IMR-90 (cell line): ENCODE data around the gene PRUNE2. TPM values are rescaled to one million over a fixed set of nuclear protein-coding genes. Genes with fewer than 3 reads are reported as not detected.

Source experiments
- ATAC-seq: fragments of 200-7000 bp; cut with Tn5 transposase; 2 replicates; pipeline ENCODE4 v1.9.1; 2020; ENCODE audit warnings: low read depth, mild to moderate bottlenecking, moderate library complexity
- BruUV-seq: library from RNA; stranded (reverse); fragments of 400-500 nt; replicated peaks from 2 replicates; lab custom pipeline; 2021; lab: Mats Ljungman, UMichigan
- CTCF ChIA-PET: fragments of 300-600 bp; formaldehyde crosslinking; extraction: SDS; loops from one replicate; lab custom pipeline; 2021; ENCODE audit warnings: antibody characterized with exemption; lab: Yijun Ruan, JAX
- POLR2A ChIA-PET: fragments of 300-600 bp; sonication (Branson Sonifier 250); formaldehyde crosslinking; loops from one replicate; lab custom pipeline; 2022; ENCODE audit warnings: antibody characterized with exemption; ENCODE audit not compliant: unreplicated experiment; lab: Charles Lee
- DNase-seq: peaks from one replicate; pipeline ENCODE4 v3.0.0; 2013
- H2AFZ ChIP-seq: replicated peaks from 2 replicates; pipeline ENCODE3; 2013; ENCODE audit warnings: low read length, mild to moderate bottlenecking; ENCODE audit not compliant: poor library complexity
- H2AK5ac ChIP-seq: 2 replicates; pipeline ENCODE4 v1.6.1; 2013; ENCODE audit warnings: low read depth, low read length, inconsistent platforms
- H2AK9ac ChIP-seq: replicated peaks from 2 replicates; pipeline ENCODE3; 2013; ENCODE audit warnings: mild to moderate bottlenecking, low read depth, low read length, moderate library complexity; ENCODE audit not compliant: poor library complexity
- H2BK120ac ChIP-seq: 2 replicates; pipeline ENCODE4 v1.6.1; 2013; ENCODE audit warnings: low read depth, low read length, inconsistent platforms
- H2BK15ac ChIP-seq: 3 replicates; pipeline ENCODE4 v1.6.1; 2013; ENCODE audit warnings: low read depth, low read length, inconsistent platforms
- H2BK20ac ChIP-seq: 2 replicates; pipeline ENCODE4 v1.6.1; 2013; ENCODE audit warnings: low read depth, mild to moderate bottlenecking, inconsistent platforms, low read length, moderate library complexity
- H2BK5ac ChIP-seq: 2 replicates; pipeline ENCODE4 v1.6.1; 2013; ENCODE audit warnings: mild to moderate bottlenecking, low read depth, low read length, inconsistent platforms; ENCODE audit not compliant: poor library complexity, severe bottlenecking
- H3K14ac ChIP-seq: replicated peaks from 2 replicates; pipeline ENCODE4 v1.6.1; 2013; ENCODE audit warnings: low read depth, low read length, inconsistent platforms
- H3K18ac ChIP-seq: 2 replicates; pipeline ENCODE4 v1.6.1; 2013; ENCODE audit warnings: low read depth, low read length, control low read depth
- H3K23ac ChIP-seq: 2 replicates; pipeline ENCODE4 v1.6.1; 2013; ENCODE audit warnings: low read depth, low read length, inconsistent platforms
- H3K27ac ChIP-seq: 2 replicates; pipeline ENCODE4 v1.5.1; 2013; ENCODE audit warnings: mild to moderate bottlenecking, control low read depth, low read length; ENCODE audit not compliant: insufficient read depth
- H3K27me3 ChIP-seq: 2 replicates; pipeline ENCODE4 v1.6.1; 2013; ENCODE audit warnings: low read length; ENCODE audit not compliant: control insufficient read depth, insufficient read depth
- H3K36me3 ChIP-seq: 2 replicates; pipeline ENCODE4 v1.6.1; 2013; ENCODE audit warnings: low read length, mixed read lengths; ENCODE audit not compliant: control insufficient read depth, insufficient read depth
- H3K4ac ChIP-seq: 2 replicates; pipeline ENCODE4 v1.6.1; 2013; ENCODE audit warnings: low read depth, low read length, inconsistent platforms
- H3K4me1 ChIP-seq: 2 replicates; pipeline ENCODE4 v1.6.1; 2013; ENCODE audit warnings: low read length, mixed read lengths; ENCODE audit not compliant: control insufficient read depth, insufficient read depth
- H3K4me2 ChIP-seq: 2 replicates; pipeline ENCODE4 v1.6.1; 2013; ENCODE audit warnings: low read depth, mild to moderate bottlenecking, control low read depth, low read length, moderate library complexity
- H3K4me3 ChIP-seq: 2 replicates; pipeline ENCODE4 v1.5.1; 2013; ENCODE audit warnings: low read depth, mild to moderate bottlenecking, control low read depth, low read length, moderate library complexity; ENCODE audit not compliant: insufficient read depth
- H3K56ac ChIP-seq: 2 replicates; pipeline ENCODE4 v1.6.1; 2013; ENCODE audit warnings: low read length, inconsistent platforms; ENCODE audit not compliant: insufficient read depth; ENCODE audit errors: extremely low read depth
- H3K79me1 ChIP-seq, 2 experiments: 2 replicates each; pipeline ENCODE4 v1.6.1; 2013; ENCODE audit warnings: low read length in 2 of 2, inconsistent platforms in 1 of 2, low read depth in 1 of 2
- H3K9ac ChIP-seq: 2 replicates; pipeline ENCODE4 v1.6.1; 2013; ENCODE audit warnings: low read depth, low read length, control low read depth
- H3K9me1 ChIP-seq: 2 replicates; pipeline ENCODE4 v1.6.1; 2013; ENCODE audit warnings: low read length, inconsistent platforms; ENCODE audit not compliant: insufficient read depth
- H3K9me3 ChIP-seq: 2 replicates; pipeline ENCODE4 v1.6.1; 2013; ENCODE audit warnings: low read length; ENCODE audit not compliant: control insufficient read depth, insufficient read depth
- H4K20me1 ChIP-seq: 2 replicates; pipeline ENCODE4 v1.6.1; 2013; ENCODE audit warnings: low read length, inconsistent platforms; ENCODE audit not compliant: insufficient read depth
- H4K5ac ChIP-seq: 2 replicates; pipeline ENCODE4 v1.6.1; 2013; ENCODE audit warnings: mild to moderate bottlenecking, low read depth, low read length, control low read depth
- H4K8ac ChIP-seq, 2 experiments: 2 replicates each; pipeline ENCODE4 v1.6.1; 2013; ENCODE audit warnings: low read depth in 2 of 2, low read length in 2 of 2, control low read depth in 1 of 2, inconsistent platforms in 1 of 2
- H4K91ac ChIP-seq: 2 replicates; pipeline ENCODE4 v1.6.1; 2013; ENCODE audit warnings: low read depth, low read length, inconsistent platforms; ENCODE audit not compliant: insufficient read depth
- FOS ChIP-seq: fragments of 150-350 bp; IDR thresholded peaks from 2 replicates; pipeline ENCODE4 v1.6.1; 2016; ENCODE audit warnings: low read depth, low read length
- NFE2L2 ChIP-seq: fragments of 150-350 bp; IDR thresholded peaks from 2 replicates; pipeline ENCODE4 v1.6.1; 2016; ENCODE audit warnings: low read depth, mild to moderate bottlenecking, low read length
- dilution Hi-C: fragments of 300-500 bp; cut with HindIII; formaldehyde crosslinking; loops from one replicate; pipeline ENCODE4 v1.14.3; 2018; ENCODE audit warnings: low sequenced_read_pairs; ENCODE audit not compliant: unreplicated experiment
- in situ Hi-C: fragments of 300-500 bp; cut with MboI; formaldehyde crosslinking; loops from 3 replicates; pipeline ENCODE4 v1.14.3; 2019; ENCODE audit warnings: low sequenced_read_pairs, inconsistent platforms, mixed read lengths
- intact Hi-C: fragments of 100-400 bp; cut with micrococcal nuclease; formaldehyde crosslinking; loops from 2 replicates; pipeline ENCODE4 v1.10.0; 2022
- polyA plus RNA-seq, 3 experiments: library from polyadenylated mRNA; depleted of rRNA; stranded (reverse); fragments of >200 nt; gene quantifications; 2 replicates each; pipeline ENCODE4 v1.2.3, GENCODE V29; 2012; ENCODE audit warnings: low replicate concordance in 1 of 3
- total RNA-seq: library from RNA; depleted of rRNA; stranded (reverse); fragments of >200 nt; gene quantifications from 2 replicates; pipeline ENCODE4 v1.2.3, GENCODE V29; 2012

PRUNE2 gene
- total and polyA plus RNA-seq, 2 of the 4 experiments (the other 2 are of a cell fraction) = 0.70 to 1.6 TPM

GRCh38 chr9:76699971-76700370 lies 205.9 kb downstream of the PRUNE2 start:
- no peaks in the 10 kb centered on the region for H3K79me1 ChIP-seq
- H4K5ac ChIP-seq = no peak overlapping the region
- ChIA-PET POLR2A (no interaction called here), CTCF (interaction anchor here (0.6 to 1.0 kb wide), 2 partner anchors 10 to 848 kb away, joined by 3 to 4 read pairs; no protein-coding TSS in a partner anchor)
- in situ Hi-C loops (loop anchor here (5.0 to 25.0 kb wide), 2 partner anchors 253 to 813 kb away; partner anchors contain the start of gene PCSK5), intact Hi-C loops (loop anchor here (5.0 kb wide), 3 partner anchors 378 to 1433 kb away; no protein-coding TSS in a partner anchor), dilution Hi-C loops (no loop called here)
- H3K9ac ChIP-seq = no peak overlapping the region
- H3K4ac ChIP-seq = no peak overlapping the region
- ATAC-seq (peak; percentile 83), DNase-seq (peak; percentile 77)
- TF ChIP-seq NFE2L2 (no peak), FOS (0 out of 2 replicates have a peak, but pooled peaks have one; percentile 15)
- no peak overlapping the region for H2BK5ac ChIP-seq
- no peak overlapping the region for H3K18ac ChIP-seq
- no peak overlapping the region for H2BK120ac ChIP-seq
- no peak overlapping the region for H3K56ac ChIP-seq
- no peak overlapping the region for H3K27ac ChIP-seq
- no peak overlapping the region for H2AK9ac ChIP-seq
- H3K14ac ChIP-seq = no peak overlapping the region
- H2BK20ac ChIP-seq = no peak overlapping the region
- H2BK15ac ChIP-seq = no peak overlapping the region
- no peak overlapping the region for H4K8ac ChIP-seq
- no peaks in the 10 kb centered on the region for H4K20me1 ChIP-seq
- no peak overlapping the region for H4K91ac ChIP-seq
- no peak overlapping the region for H2AFZ ChIP-seq
- H3K4me3 ChIP-seq = no peak overlapping the region
- no peaks in the 10 kb centered on the region for H3K36me3 ChIP-seq
- peaks cover 1% of the 10 kb centered on the region for H3K27me3 ChIP-seq
- H3K9me1 ChIP-seq = no peaks in the 10 kb centered on the region
- no peaks in the 10 kb centered on the region for H3K9me3 ChIP-seq
- no peak overlapping the region for H3K4me2 ChIP-seq
- no TSS peak for BruUV-seq
- H3K23ac ChIP-seq = no peak overlapping the region
- H2AK5ac ChIP-seq = no peak overlapping the region
- no peaks in the 10 kb centered on the region for H3K4me1 ChIP-seq
